Astrocyte of the spinal cord (primary cell): ENCODE results near the gene ISG20L2.

Experiments
- DNase-seq: peaks from one replicate; pipeline ENCODE4 v3.0.0; 2011; ENCODE audit warnings: low read depth, low spot score
- H3K4me3 ChIP-seq: 2 replicates; pipeline ENCODE4 v1.5.1; 2011; ENCODE audit warnings: low read depth, mild to moderate bottlenecking, low read length, moderate library complexity
- in situ Hi-C: cut with HindIII; loops from 2 replicates; pipeline ENCODE4 v1.10.0; 2017; ENCODE audit warnings: low sequenced_read_pairs
- TF ChIP-seq, protein P1 (sequence below): IDR thresholded peaks from 2 replicates; pipeline ENCODE4 v1.5.1; 2012; ENCODE audit warnings: low read depth, mild to moderate bottlenecking, low read length, inconsistent platforms

ISG20L2 gene

GRCh38 chr1:156747742-156748669 lies 19.4 kb upstream of the ISG20L2 start:
- DNase-seq = no peak
- TF ChIP-seq, protein P1, sequence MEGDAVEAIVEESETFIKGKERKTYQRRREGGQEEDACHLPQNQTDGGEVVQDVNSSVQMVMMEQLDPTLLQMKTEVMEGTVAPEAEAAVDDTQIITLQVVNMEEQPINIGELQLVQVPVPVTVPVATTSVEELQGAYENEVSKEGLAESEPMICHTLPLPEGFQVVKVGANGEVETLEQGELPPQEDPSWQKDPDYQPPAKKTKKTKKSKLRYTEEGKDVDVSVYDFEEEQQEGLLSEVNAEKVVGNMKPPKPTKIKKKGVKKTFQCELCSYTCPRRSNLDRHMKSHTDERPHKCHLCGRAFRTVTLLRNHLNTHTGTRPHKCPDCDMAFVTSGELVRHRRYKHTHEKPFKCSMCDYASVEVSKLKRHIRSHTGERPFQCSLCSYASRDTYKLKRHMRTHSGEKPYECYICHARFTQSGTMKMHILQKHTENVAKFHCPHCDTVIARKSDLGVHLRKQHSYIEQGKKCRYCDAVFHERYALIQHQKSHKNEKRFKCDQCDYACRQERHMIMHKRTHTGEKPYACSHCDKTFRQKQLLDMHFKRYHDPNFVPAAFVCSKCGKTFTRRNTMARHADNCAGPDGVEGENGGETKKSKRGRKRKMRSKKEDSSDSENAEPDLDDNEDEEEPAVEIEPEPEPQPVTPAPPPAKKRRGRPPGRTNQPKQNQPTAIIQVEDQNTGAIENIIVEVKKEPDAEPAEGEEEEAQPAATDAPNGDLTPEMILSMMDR = no peak
- in situ Hi-C loops = no loop called here
- peak overlapping the region; percentile 83 for H3K4me3 ChIP-seq

DNA sequence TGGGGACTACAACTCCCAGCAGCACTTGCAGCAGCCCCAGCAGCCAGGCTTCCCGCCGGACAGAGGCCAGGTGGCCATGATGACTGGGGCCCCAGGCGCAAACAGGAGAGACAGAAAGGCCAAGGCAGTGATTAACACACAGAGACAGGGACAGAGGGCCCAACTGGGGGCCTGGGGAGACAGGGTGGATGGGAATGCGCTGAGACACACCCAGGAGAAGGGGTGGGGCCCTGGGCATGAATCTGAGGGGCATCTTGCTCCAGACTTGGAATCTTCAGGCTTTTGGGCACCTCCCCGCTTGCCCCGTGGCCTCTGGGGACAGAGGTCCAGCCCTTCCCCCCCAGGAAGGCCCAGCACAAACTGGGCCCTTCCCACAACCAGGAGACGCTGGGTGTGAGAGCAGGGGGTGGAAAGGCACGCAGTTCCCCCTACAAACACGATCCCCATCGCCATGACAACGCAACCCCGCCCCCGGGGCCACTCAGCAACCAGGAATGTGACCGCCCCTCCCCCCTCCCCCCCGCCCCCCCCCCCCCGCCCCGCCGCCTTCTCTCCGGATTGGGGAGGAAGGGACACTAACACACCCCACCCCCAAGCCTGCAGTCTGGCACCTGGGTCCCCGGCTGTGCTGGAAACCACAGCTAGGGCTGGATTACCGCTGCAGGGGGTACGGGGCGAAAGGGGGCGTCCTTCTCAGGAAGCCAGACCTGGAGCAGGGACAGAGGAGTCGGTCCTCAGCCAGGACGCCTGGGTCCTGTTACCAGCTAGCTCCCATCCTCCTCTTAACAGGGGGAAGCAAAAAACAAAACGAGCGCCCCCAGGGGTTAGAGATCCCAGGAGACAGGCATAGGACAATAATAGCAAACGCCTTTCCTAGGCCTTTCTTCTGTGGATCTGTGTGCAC lies 18.4 kb upstream of the ISG20L2 start:
- H3K4me3 ChIP-seq = peak overlapping the region; percentile 42
- TF ChIP-seq, protein P1 = peak; percentile 25
- DNase-seq = peak; percentile 91
- in situ Hi-C loops = no loop called here

DNA sequence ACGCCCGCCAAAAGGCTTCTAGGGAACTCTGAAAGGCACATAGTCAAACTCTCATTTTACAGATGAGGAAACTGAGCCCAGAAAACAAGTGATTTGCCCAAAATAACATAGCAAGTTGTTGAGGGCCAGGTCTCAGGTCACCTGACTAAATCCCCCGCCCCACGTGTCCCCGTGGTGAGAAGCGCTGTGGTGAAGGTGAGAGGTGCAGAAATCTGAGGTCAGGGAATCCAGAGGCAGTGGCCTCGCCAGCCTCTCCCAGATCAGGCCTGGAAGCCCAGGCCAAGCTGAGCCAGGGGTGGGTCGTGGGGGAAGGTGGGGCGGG lies 17.8 kb upstream of the ISG20L2 start:
- DNase-seq = no peak
- TF ChIP-seq, protein P1 = no peak
- H3K4me3 ChIP-seq = peak overlapping the region; percentile 42
- in situ Hi-C loops = no loop called here

GRCh38 chr1:156745881-156746280 lies 17.3 kb upstream of the ISG20L2 start:
- in situ Hi-C loops = no loop called here
- TF ChIP-seq, protein P1 = no peak
- no peak for DNase-seq
- H3K4me3 ChIP-seq = no peak overlapping the region

GRCh38 chr1:156744786-156745419 lies 16.3 kb upstream of the ISG20L2 start:
- in situ Hi-C loops = no loop called here
- TF ChIP-seq, protein P1 = no peak
- no peak for DNase-seq
- H3K4me3 ChIP-seq = no peak overlapping the region

DNA sequence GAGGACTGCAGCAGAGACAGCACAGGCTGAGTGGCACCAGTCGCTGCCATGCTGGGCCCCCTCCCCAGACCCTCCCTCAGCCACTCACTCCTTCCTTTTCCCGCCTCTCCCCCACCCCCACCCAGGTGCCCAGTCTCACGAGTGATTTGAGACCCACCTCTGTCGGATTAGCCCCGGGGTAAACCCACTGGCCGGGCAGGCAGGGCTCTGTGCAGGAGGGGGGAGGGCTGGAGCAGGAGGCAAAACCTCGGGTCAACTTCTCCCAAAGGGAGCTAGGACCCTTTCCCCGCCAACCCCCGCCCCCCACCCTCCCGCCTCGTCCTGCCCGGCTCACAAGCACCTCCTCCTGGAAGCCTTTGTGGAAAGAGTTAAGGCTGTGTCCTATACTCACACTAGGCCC lies 15.8 kb upstream of the ISG20L2 start:
- H3K4me3 ChIP-seq = no peak overlapping the region
- TF ChIP-seq, protein P1 = no peak
- in situ Hi-C loops = no loop called here

More for the DNA sequence above, 15.8 kb upstream of the ISG20L2 start:
- no peak for DNase-seq
